ENCODE results near the gene UBE4A.
"Not testable (repeated sequence)": the region's sequence is repeated elsewhere in the genome, so short reads cannot be mapped to it uniquely, and the experiment has no call there.

GRCh38 chr11:118416900-118417299 is 57.5 kb downstream of the UBE4A start:
- not testable (repeated sequence) for TF ChIP-seq CTCF, POLR2A (IDR thresholded peaks at IDR 0.05)

All from lower leg skin (tissue), 3 donors.